HCT116 (cell line): ENCODE measurements around the gene CFD.

ENCODE experiments used
- POLR2A ChIP-seq: IDR thresholded peaks from 2 replicates; pipeline ENCODE4 v1.7.0; 2011; ENCODE audit warnings: borderline replicate concordance; ENCODE audit not compliant: insufficient read depth, insufficient read length; ENCODE audit errors: extremely low read depth
- SIN3A ChIP-seq: IDR thresholded peaks from 2 replicates; pipeline ENCODE4 v1.6.1; 2012; ENCODE audit warnings: low read depth

GRCh38 chr19:812049-812746 is 47.3 kb upstream of the CFD start:
- TF ChIP-seq SIN3A (0 out of 2 replicates have a peak, but pooled peaks have one; percentile 17), POLR2A (no peak)
